ENCODE data around the gene SPEF1. TPM values are rescaled to one million over a fixed set of nuclear protein-coding genes. Genes with fewer than 3 reads are reported as not detected.

The SPEF1 gene
- total and polyA plus RNA-seq, 2 of the 13 experiments (the other 11 are each of a cell fraction or from before 2014, with no cell fraction given): 0.11 to 0.27 TPM

GRCh38 chr20:3818155-3819151, 37.2 kb upstream of the SPEF1 start (continued):
- TF ChIP-seq SNAPC4 (CRISPR knock-in tag; IDR thresholded peaks at IDR 0.05) (no peak), ZNF33A (CRISPR knock-in tag; IDR thresholded peaks at IDR 0.05; ENCODE audit: borderline replicate concordance) (no peak)

- Histone ChIP-seq H3K27me3 (ENCODE audit: control insufficient read depth in 1 of 2, insufficient read depth in 2 of 2, low read length in 2 of 2) (peaks cover 3 to 14% of the 10 kb centered on the region in 2 experiments; a peak in 3 of 5 replicates), H3K4me2 (ENCODE audit: low read depth, low read length) (no peak overlapping the region), H3K9me3 (ENCODE audit: low read length) (no peaks in the 10 kb centered on the region), H3K79me2 (ENCODE audit: insufficient read depth, low read length) (peaks cover under 1% of the 10 kb centered on the region), H3K36me3 (replicated peaks in 1 of 2; ENCODE audit: control insufficient read depth in 1 of 2, insufficient read depth in 2 of 2, low read length in 2 of 2) (no peaks in the 10 kb centered on the region), H4K20me1 (ENCODE audit: insufficient read depth, low read length) (no peaks in the 10 kb centered on the region), H2AFZ (ENCODE audit: low read length) (no peak overlapping the region), H3K9ac (ENCODE audit: insufficient read depth, low read depth, low read length) (no peak overlapping the region), H3K4me3 (replicated peaks in 1 of 3; ENCODE audit: insufficient read depth in 1 of 3, low read depth in 2 of 3, low read length in 3 of 3) (no peak overlapping the region), H3K27ac (ENCODE audit: extremely low read length, insufficient read depth, low read length) (no peak overlapping the region), H3K4me1 (ENCODE audit: insufficient read depth, low read length) (peaks cover 54% of the 10 kb centered on the region)
- ATAC-seq: no peak
- 31% methylated on average over 9 of the region's 9 CpGs for WGBS (ENCODE audit: low lambda C conversion rate)
- ChIA-PET POLR2A (no interaction called here), CTCF (ENCODE audit: low intra/inter-chr PET ratio, low total read pairs) (no interaction called here)
- in situ Hi-C loops (cut with HindIII; ENCODE audit: extremely low pct_ligation_motif_present, low pct_unique_long_range_greater_than_20kb): loop anchor here (5.0 kb wide), 1 partner anchor 34 kb away; the partner anchor contains the start of gene SPEF1
- DNase-seq (ENCODE audit: low spot score): no peak
- no TSS peak for BruUV-seq (replicated peaks)
- intact Hi-C loops (cut with micrococcal nuclease; ENCODE audit: unreplicated experiment): no loop called here
- no peak for FAIRE-seq
- no peak for TF ChIP-seq YEATS4 (CRISPR knock-in tag; IDR thresholded peaks at IDR 0.05; ENCODE audit: borderline replicate concordance)
- TF ChIP-seq TFDP2 (CRISPR knock-in tag; IDR thresholded peaks at IDR 0.05): no peak
- no peak for TF ChIP-seq NR3C1 (CRISPR knock-in tag; IDR thresholded peaks at IDR 0.05)
- TF ChIP-seq HNF1B (CRISPR knock-in tag; IDR thresholded peaks at IDR 0.05): no peak
- no peak for TF ChIP-seq ZBTB39 (CRISPR knock-in tag; IDR thresholded peaks at IDR 0.05)
- no peak for TF ChIP-seq ZNF460 (CRISPR knock-in tag; IDR thresholded peaks at IDR 0.05; ENCODE audit: borderline replicate concordance)
- TF ChIP-seq TAF15 (IDR thresholded peaks at IDR 0.05; ENCODE audit: low read depth, low read length, poor library complexity, severe bottlenecking): no peak
Measured at GRCh38 chr20:3815703-3816315, 34.6 kb upstream of the SPEF1 start.
